ENCODE data around the gene MBNL1.
"Not testable (repeated sequence)": the region's sequence is repeated elsewhere in the genome, so short reads cannot be mapped to it uniquely, and the experiment has no call there.

Gene MBNL1

GRCh38 chr3:152382312-152383135 is 113.8 kb downstream of the MBNL1 start:
- DNase-seq: no peak

- no peak for DNase-seq
These were observed 114.4 kb downstream of the MBNL1 start for GRCh38 chr3:152383136-152383606.

DNA sequence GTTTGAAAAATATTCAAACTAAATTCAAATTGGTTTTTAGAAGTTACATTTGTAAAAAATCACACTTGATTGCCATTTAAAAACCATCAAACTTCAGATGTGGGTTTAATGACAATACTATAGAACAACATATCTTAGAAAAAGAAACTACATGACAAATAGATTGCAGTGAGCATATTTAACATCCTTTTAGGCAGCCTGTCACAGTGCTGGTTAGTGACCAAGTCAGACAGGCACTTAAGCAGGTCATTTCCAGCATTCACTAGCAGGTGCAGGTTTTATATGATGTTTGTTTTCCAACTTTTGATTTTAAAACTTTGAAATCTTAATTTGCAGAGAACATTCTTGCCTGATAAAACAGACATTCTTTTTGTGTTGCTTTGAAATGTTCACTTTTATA is 115.7 kb downstream of the MBNL1 start:
- DNase-seq: no peak

- no peak for DNase-seq
These were observed 117.0 kb downstream of the MBNL1 start for GRCh38 chr3:152385761-152386160.

DNA sequence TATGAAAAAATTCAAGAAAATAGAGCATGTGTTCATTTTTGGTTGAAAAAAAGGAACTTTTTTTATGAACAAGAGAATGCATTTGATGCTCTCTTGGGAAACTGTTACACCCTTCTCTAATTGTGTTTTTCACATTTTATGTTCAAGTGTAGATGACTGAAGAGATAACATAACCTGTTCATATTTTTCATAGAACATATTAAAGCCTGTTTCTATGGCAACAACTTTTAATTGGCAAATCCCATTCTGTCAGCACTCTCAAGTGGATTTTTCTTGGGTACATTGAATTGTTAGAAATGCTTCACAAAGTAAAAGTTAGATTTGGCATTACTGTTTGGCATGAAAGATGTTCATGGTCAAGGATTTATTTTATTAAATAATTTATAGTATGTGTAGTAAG is 117.5 kb downstream of the MBNL1 start:
- no peak for DNase-seq

DNA sequence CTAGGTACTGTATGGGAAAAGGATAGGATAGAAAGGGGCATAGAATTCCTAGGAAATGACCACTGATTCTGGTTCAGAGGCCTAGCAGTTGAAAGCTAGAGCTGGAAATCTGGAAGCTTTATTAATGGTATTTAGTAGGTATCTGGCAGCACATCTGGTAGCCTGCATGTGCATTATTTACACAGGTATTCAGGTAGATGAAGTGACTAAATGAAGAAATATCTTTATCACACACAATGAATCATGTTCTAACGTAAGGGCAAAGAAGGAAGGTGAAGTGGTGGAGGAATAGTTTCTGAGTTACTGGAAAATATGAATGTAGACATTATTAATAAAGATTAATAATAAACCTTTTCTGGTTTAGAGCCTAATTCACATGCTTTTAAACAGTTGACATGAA is 119.9 kb downstream of the MBNL1 start:
- no peak for DNase-seq

DNA sequence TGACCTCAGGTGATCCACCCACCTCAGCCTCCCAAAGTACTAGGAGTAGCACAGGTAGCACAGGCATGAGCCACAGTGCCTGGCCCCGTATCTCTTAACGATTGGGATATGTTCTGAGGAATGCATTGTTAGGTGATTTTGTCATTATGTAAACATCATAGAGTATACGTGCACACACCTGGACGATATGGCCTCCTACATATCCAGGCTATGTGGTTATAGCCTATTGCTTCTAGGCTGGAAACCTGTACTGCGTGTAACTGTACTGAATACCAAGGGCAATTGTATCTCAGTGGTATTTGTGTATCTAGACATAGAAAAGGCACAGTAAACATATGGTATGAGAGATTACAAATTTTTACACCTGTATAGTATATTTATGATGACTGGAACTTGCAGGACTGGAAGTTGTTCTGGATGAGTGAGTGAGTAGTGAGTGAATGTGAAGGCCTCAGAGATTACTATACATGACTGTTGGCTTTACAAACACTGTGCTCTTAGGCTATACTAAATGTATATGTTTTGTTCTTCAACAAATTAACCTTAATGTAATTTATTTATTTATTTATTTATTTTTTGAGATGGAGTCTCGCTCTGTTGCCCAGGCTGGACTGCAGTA is 120.7 kb downstream of the MBNL1 start:
- DNase-seq: no peak

DNA sequence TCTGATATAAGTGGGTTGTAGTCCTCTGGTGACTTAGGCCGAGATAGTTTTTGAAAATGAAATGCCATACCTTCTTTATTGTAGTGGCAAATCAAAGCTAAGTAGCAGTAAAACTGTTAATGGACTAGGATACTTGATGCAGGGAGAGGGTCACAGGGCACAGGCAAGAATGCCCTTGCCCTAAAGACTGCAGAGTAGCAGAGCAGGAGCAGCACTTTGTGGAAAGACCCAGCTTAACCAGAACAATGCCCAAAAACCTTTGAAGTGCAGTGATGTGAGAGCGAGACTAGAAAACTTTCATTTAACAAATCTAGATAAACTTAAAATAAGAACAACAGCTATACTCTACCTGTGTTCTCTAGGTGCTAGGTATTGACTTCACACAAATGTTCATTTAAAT is 121.9 kb downstream of the MBNL1 start:
- DNase-seq: no peak

GRCh38 chr3:152391671-152392070 is 122.9 kb downstream of the MBNL1 start:
- no peak for DNase-seq

DNA sequence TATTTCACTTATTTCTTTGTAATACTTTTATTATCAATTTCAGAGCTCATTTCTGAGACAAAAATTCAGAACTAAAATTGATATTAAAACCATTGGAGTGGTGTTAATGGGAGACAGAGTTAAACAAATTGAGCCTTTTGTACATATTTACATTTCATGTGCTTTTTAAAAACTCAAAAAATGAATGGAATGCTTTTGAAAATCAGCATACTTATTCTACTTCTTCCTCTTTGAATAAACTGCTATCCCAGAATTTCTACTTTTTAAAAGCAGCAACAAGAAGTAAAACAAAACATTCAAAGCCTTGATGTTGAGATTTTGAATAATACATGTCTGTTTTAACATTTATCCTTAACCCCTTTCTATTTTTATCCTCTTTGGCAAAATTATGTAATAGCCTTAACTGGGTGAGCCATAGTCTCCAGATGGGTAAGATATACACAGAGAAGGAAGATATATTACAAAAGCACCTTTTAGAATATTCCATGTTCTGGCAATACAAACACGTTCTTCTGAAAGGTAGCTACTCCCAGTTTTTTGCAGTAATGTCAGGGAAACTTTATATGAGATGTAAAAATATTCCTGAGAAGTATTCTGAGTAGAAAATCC is 123.6 kb downstream of the MBNL1 start:
- DNase-seq: no peak

- no peak for DNase-seq
These were observed 125.5 kb downstream of the MBNL1 start for GRCh38 chr3:152394246-152394645.

DNA sequence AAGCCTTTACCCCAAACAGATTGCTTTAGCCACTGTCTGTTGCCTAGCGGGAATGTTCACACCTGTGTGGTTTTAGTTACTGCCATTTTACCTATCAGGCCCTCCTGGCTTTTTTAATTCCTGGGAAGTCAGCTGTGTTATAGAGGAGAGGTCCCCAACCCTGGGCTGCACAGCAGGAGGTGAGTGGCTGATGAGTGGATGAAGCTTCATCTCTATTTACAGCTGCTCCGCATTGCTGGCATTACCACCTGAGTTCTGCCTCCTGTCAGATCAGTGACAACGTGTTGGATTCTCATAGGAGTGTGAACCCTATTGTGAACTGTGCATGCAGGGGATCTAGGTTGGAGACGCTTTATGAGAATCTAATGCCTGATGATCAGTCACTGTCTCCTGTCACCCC is 127.0 kb downstream of the MBNL1 start:
- no peak for DNase-seq

GRCh38 chr3:152396867-152397266 is 128.1 kb downstream of the MBNL1 start:
- DNase-seq: no peak

- DNase-seq: not testable (repeated sequence)
These were observed 128.6 kb downstream of the MBNL1 start for GRCh38 chr3:152397348-152397747.

- no peak for DNase-seq
These were observed 129.8 kb downstream of the MBNL1 start for GRCh38 chr3:152398495-152398894.

GRCh38 chr3:152399374-152399773 is 130.6 kb downstream of the MBNL1 start:
- no peak for DNase-seq

DNA sequence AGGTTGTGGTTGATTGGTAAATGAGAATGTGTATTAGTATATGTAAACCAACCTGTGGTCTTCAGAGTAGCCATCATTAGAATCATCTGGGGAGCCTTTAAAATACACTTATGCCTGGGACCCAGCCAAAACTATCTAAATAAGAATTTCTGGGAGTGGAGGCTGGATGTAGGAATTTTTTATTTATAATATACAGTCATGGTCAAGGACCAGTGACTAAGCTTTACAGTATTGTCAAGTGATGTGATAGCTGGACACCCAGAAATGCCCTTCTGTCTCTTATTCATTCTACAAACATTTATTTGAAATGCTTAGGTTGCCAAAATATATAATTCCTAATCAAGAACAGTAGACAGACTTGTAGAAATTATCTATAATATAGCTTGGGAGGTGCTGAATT is 132.2 kb downstream of the MBNL1 start:
- DNase-seq: no peak

- DNase-seq: no peak
These were observed 134.1 kb downstream of the MBNL1 start for GRCh38 chr3:152402695-152403451.

GRCh38 chr3:152403632-152404066 is 134.9 kb downstream of the MBNL1 start:
- DNase-seq: no peak

DNA sequence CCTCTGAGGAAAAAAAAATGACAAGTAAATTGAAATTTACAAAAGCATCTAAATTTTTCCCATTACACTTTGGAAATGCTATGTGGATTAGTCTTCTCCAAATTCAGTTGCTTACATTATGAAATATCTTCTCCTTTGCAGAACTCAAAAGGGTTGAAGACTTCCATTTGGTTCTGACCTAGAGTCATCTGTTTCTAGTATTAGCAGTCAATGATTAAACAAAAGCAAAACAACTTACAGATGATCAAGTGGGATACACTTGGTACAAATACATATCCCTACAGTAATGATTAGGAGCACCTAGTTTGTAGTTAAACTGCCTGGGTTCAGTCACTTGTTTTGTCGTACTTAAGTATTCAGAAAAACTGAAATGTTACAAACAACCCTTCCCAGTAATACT is 136.2 kb downstream of the MBNL1 start:
- DNase-seq: no peak

DNA sequence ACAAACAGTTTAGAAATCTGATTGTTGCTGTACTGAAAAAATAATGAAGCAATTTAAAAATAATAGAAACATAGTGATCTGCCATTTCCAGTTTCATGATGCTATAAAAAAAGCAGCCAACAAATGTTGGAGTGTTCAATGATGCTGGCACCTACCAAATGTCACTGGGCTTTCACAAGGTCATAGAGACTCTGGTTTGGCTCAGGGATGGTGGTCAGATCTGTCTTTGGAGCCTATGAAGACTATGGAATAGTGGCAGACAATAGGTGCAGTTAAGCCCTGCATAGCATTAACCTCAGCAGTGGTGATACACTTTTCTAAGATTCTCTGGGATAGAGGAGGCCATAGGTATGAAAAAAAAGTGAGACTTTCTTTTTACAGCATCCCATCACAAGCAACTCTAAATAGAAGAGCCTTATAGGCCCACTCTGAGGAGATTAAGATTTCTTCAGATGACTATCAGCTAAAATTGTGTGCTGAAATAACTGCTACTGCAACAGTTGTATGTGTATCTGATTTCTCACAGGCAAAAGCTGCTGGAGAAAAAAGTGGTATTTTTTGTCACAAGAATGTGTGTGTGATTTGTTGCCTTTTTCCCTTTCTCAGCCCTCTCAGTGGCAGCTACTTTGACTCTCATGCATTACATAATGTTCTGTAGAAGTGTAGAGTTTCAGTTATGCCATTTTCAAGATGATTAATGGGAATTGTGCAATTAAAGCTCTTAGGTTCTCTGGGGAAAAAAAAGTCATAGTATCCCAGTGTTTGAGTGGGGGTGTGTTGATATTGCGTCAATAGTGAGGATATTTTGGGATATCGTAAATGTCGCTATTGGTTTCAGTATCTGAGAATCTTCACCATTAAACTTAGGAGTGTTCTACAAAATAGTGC is 137.4 kb downstream of the MBNL1 start:
- DNase-seq: no peak

DNA sequence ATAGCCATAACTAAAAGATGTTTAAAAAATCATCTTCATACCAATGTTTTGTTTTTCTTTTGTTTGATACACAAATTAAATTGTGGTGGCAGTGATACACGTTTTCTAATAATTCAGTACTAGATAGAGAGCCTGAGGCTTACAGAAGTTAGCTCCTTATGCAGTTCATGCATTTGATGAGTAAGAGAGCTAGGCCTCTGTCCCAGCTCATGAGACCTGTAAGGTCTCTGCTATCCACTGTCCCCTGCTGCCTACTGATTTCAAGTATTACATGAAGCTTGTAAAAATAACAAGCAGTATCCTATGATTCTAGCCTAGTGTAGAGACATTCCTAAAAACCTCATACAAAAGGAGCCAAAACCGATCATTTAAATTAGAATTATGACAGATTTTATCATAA is 144.5 kb downstream of the MBNL1 start:
- no peak for DNase-seq
